Suppressor macrophage treated with lipopolysaccharide for 1 hour (primary cell): ENCODE results near the gene SCGB1D1.
"Not testable (repeated sequence)": the region's sequence is repeated elsewhere in the genome, so short reads cannot be mapped to it uniquely, and the experiment has no call there.

Source experiments
- DNase-seq, 3 donors: peaks; one replicate each; pipeline ENCODE4 v3.0.0-alpha.2; 2020 to 2022

The SCGB1D1 gene

GRCh38 chr11:62169448-62169847 lies 20.6 kb upstream of the SCGB1D1 start:
- DNase-seq = no peak

- DNase-seq = no peak
These were observed 20.1 kb upstream of the SCGB1D1 start for GRCh38 chr11:62169935-62170334.

- DNase-seq = peak; percentile 89 to 92 (median 90)
These were observed 18.7 kb upstream of the SCGB1D1 start for GRCh38 chr11:62171261-62171723.

- DNase-seq = no peak
These were observed 17.7 kb upstream of the SCGB1D1 start for GRCh38 chr11:62172294-62172693.

GRCh38 chr11:62176766-62177165 lies 13.2 kb upstream of the SCGB1D1 start:
- no peak for DNase-seq

- no peak for DNase-seq
These were observed 10.0 kb upstream of the SCGB1D1 start for GRCh38 chr11:62179995-62180394.

- no peak for DNase-seq
These were observed 8.9 kb upstream of the SCGB1D1 start for GRCh38 chr11:62181097-62181496.

- DNase-seq = no peak
These were observed 7.7 kb upstream of the SCGB1D1 start for GRCh38 chr11:62182147-62182891.

- DNase-seq = no peak
These were observed 3.8 kb upstream of the SCGB1D1 start for GRCh38 chr11:62186195-62186594.

GRCh38 chr11:62193952-62194351 lies 3.9 kb downstream of the SCGB1D1 start:
- no peak for DNase-seq

GRCh38 chr11:62195010-62195409 lies 5.0 kb downstream of the SCGB1D1 start:
- DNase-seq = not testable (repeated sequence)

- no peak for DNase-seq
These were observed 5.9 kb downstream of the SCGB1D1 start for GRCh38 chr11:62195945-62196344.

- DNase-seq = not testable (repeated sequence)
These were observed 7.4 kb downstream of the SCGB1D1 start for GRCh38 chr11:62197400-62197799.

- no peak for DNase-seq
These were observed 11.4 kb downstream of the SCGB1D1 start for GRCh38 chr11:62201376-62201775.

- no peak for DNase-seq
These were observed 12.9 kb downstream of the SCGB1D1 start for GRCh38 chr11:62202910-62203309.

GRCh38 chr11:62204430-62204829 lies 14.4 kb downstream of the SCGB1D1 start:
- DNase-seq = no peak

GRCh38 chr11:62205441-62205840 lies 15.4 kb downstream of the SCGB1D1 start:
- DNase-seq = no peak

- not testable (repeated sequence) for DNase-seq
These were observed 16.5 kb downstream of the SCGB1D1 start for GRCh38 chr11:62206276-62207066.

GRCh38 chr11:62208785-62209144 lies 18.7 kb downstream of the SCGB1D1 start:
- no peak for DNase-seq

- DNase-seq = peak in 2 of 3 donors; percentile 25 to 38
These were observed 27.3 kb downstream of the SCGB1D1 start for GRCh38 chr11:62217191-62217748.

GRCh38 chr11:62221498-62221897 lies 31.5 kb downstream of the SCGB1D1 start:
- no peak for DNase-seq

- peak in 1 of 3 donors; percentile 12 for DNase-seq
These were observed 33.1 kb downstream of the SCGB1D1 start for GRCh38 chr11:62223095-62223494.

- peak in 1 of 3 donors; percentile 13 for DNase-seq
These were observed 43.7 kb downstream of the SCGB1D1 start for GRCh38 chr11:62233730-62234129.

GRCh38 chr11:62236187-62236586 lies 46.2 kb downstream of the SCGB1D1 start:
- DNase-seq = no peak
